Fibroblast of lung (primary cell): ENCODE measurements around the gene IRAG1. TPM values are rescaled to one million over a fixed set of nuclear protein-coding genes. Genes with fewer than 3 reads are reported as not detected.

ENCODE experiments used
- DNase-seq, 2 donors: peaks; one replicate each; pipeline versions ENCODE4 v3.0.0 to v3.0.0-alpha.2; 2010; ENCODE audit warnings: low read depth in 2 of 2
- H2AFZ ChIP-seq: 2 replicates; pipeline ENCODE4 v1.5.1; 2012; ENCODE audit warnings: low read length, control low read depth, inconsistent platforms
- H3K27ac ChIP-seq: 2 replicates; pipeline ENCODE4 v1.5.1; 2011; ENCODE audit warnings: low read length, control low read depth; ENCODE audit not compliant: insufficient read depth
- H3K27me3 ChIP-seq: 2 replicates; pipeline ENCODE4 v1.5.1; 2011; ENCODE audit warnings: mild to moderate bottlenecking, low read length; ENCODE audit not compliant: control insufficient read depth, insufficient read depth
- H3K36me3 ChIP-seq: 2 replicates; pipeline ENCODE4 v1.5.1; 2011; ENCODE audit warnings: low read length; ENCODE audit not compliant: control insufficient read depth, insufficient read depth
- H3K4me1 ChIP-seq: 2 replicates; pipeline ENCODE4 v1.5.1; 2011; ENCODE audit warnings: low read length; ENCODE audit not compliant: control insufficient read depth, insufficient read depth; ENCODE audit errors: extremely low read depth
- H3K4me2 ChIP-seq: 2 replicates; pipeline ENCODE4 v1.5.1; 2011; ENCODE audit warnings: low read length, control low read depth; ENCODE audit not compliant: insufficient read depth; ENCODE audit errors: extremely low read depth
- H3K4me3 ChIP-seq, 4 experiments: fragments of 200-600 bp in 1 of 4; sonication (generic) in 1 of 4; replicated peaks in 1 of 4; 2 replicates each; pipeline ENCODE4 v1.5.1; 2011 to 2016; ENCODE audit warnings: low read length in 4 of 4, low read depth in 3 of 4, mild to moderate bottlenecking in 3 of 4, control low read depth in 2 of 4, inconsistent platforms in 1 of 4, mixed read lengths in 1 of 4; ENCODE audit not compliant: insufficient read depth in 1 of 4; ENCODE audit errors: control extremely low read depth in 1 of 4
- H3K79me2 ChIP-seq: 2 replicates; pipeline ENCODE4 v1.5.1; 2012; ENCODE audit warnings: mild to moderate bottlenecking, low read length, inconsistent platforms; ENCODE audit not compliant: control insufficient read depth, insufficient read depth
- H3K9ac ChIP-seq: 2 replicates; pipeline ENCODE4 v1.5.1; 2011; ENCODE audit warnings: mild to moderate bottlenecking, low read length, control low read depth; ENCODE audit not compliant: insufficient read depth
- H3K9me3 ChIP-seq: 2 replicates; pipeline ENCODE4 v1.5.1; 2012; ENCODE audit warnings: low read depth, low read length; ENCODE audit not compliant: control insufficient read depth, insufficient read depth
- H4K20me1 ChIP-seq: 2 replicates; pipeline ENCODE4 v1.5.1; 2011; ENCODE audit warnings: low read length; ENCODE audit not compliant: control insufficient read depth, insufficient read depth; ENCODE audit errors: extremely low read depth
- EZH2 ChIP-seq: IDR thresholded peaks from 2 replicates; pipeline ENCODE4 v1.5.1; 2012; ENCODE audit warnings: low read length, control low read depth, mild to moderate bottlenecking; ENCODE audit errors: missing control alignments
- polyA plus RNA-seq, 2 donors: library from polyadenylated mRNA; depleted of rRNA in 1 of 2; stranded (reverse) in 1 of 2; unstranded in 1 of 2; fragments of >200 nt; gene quantifications; 2 replicates each; pipeline ENCODE4 v1.2.1, GENCODE V29; 2011 to 2012; ENCODE audit warnings: missing spikeins in 1 of 2
- total RNA-seq: library from RNA; depleted of rRNA; stranded (reverse); fragments of >200 nt; gene quantifications from 2 replicates; pipeline ENCODE4 v1.2.1, GENCODE V29; 2014
- TF ChIP-seq, protein P1 (sequence below), 2 donors: IDR thresholded peaks in 1 of 2; conservative IDR thresholded peaks in 1 of 2; 1 replicate in 1 of 2; 2 replicates in 1 of 2; pipeline ENCODE4 v1.5.1; 2011 to 2012; ENCODE audit warnings: low read length in 2 of 2, control low read depth in 1 of 2, inconsistent platforms in 1 of 2, low read depth in 1 of 2, mild to moderate bottlenecking in 1 of 2

IRAG1 gene
- total and polyA plus RNA-seq, 2 donors (not counting 1 experiment from before 2014, with no cell fraction given): 55.5 to 90.0 TPM

DNA sequence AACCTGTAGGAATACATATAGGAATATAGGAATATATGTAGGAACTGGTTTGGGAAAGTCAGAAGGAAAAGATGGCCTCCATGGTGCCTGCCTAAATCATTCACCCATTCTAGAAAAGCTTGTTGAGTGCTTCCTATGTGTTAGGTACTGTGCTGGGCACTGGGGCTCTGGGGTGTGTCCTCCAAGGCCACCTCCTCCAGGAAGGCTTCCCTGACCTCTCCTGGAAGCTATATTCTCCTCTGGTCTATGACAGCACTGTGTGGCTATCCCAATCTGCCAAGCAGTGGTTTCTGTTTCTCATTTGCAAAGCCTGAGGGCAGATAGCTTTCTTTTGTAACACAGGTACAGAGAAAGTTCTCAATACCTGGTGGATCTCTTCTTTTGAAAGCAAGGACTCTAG is 30.2 kb downstream of the IRAG1 start:
- DNase-seq: no peak
- no peak overlapping the region for H3K9ac ChIP-seq
- no peak overlapping the region for H3K4me3 ChIP-seq
- no peak overlapping the region for H2AFZ ChIP-seq
- H3K27ac ChIP-seq: no peak overlapping the region
- peaks cover 35% of the 10 kb centered on the region for H3K4me1 ChIP-seq
- no peaks in the 10 kb centered on the region for H3K27me3 ChIP-seq
- no peak overlapping the region for H3K4me2 ChIP-seq
- H3K79me2 ChIP-seq: peaks cover under 1% of the 10 kb centered on the region
- H3K36me3 ChIP-seq: no peaks in the 10 kb centered on the region
- TF ChIP-seq, protein P1, sequence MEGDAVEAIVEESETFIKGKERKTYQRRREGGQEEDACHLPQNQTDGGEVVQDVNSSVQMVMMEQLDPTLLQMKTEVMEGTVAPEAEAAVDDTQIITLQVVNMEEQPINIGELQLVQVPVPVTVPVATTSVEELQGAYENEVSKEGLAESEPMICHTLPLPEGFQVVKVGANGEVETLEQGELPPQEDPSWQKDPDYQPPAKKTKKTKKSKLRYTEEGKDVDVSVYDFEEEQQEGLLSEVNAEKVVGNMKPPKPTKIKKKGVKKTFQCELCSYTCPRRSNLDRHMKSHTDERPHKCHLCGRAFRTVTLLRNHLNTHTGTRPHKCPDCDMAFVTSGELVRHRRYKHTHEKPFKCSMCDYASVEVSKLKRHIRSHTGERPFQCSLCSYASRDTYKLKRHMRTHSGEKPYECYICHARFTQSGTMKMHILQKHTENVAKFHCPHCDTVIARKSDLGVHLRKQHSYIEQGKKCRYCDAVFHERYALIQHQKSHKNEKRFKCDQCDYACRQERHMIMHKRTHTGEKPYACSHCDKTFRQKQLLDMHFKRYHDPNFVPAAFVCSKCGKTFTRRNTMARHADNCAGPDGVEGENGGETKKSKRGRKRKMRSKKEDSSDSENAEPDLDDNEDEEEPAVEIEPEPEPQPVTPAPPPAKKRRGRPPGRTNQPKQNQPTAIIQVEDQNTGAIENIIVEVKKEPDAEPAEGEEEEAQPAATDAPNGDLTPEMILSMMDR (conservative IDR thresholded peaks at IDR 0.05 in 1 of 2, IDR thresholded peaks at IDR 0.05 in 1 of 2; ENCODE audit: low read depth in 1 of 2, low read length in 2 of 2): no peak
- TF ChIP-seq EZH2: no peak
- no peaks in the 10 kb centered on the region for H3K9me3 ChIP-seq
- no peaks in the 10 kb centered on the region for H4K20me1 ChIP-seq

DNA sequence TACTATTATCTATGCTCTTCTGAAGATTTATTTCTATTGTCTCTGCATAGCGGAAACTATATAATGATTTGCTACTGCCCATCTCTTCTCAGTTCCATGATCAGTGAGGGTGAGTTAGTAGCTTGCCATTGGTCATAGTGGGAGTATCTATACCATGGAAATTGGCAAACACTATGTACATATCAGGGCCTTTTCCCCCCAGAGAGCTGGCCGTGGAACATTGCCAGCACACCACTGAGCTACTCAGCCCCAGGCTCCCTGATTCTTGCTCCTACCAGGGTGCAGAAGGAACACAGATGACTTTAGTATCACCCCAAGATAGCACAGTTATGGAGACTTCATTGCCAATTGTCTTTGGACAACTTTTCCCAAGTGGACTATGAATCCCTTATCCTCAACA is 33.2 kb downstream of the IRAG1 start:
- no peaks in the 10 kb centered on the region for H3K27me3 ChIP-seq
- no peak overlapping the region for H3K9ac ChIP-seq

GRCh38 chr11:10659339-10660216 is 34.0 kb downstream of the IRAG1 start:
- H3K27ac ChIP-seq: peak overlapping the region; percentile 85
- peak overlapping the region; percentile 6 for H3K9ac ChIP-seq
- no peak overlapping the region for H3K4me3 ChIP-seq
- H3K36me3 ChIP-seq: peaks cover 3% of the 10 kb centered on the region
- no peaks in the 10 kb centered on the region for H4K20me1 ChIP-seq
- no peak for TF ChIP-seq EZH2
- TF ChIP-seq, protein P1 (conservative IDR thresholded peaks at IDR 0.05 in 1 of 2, IDR thresholded peaks at IDR 0.05 in 1 of 2; ENCODE audit: low read depth in 1 of 2, low read length in 2 of 2): no peak
- no peaks in the 10 kb centered on the region for H3K27me3 ChIP-seq
- H3K9me3 ChIP-seq: no peaks in the 10 kb centered on the region
- no peak overlapping the region for H2AFZ ChIP-seq
- no peak overlapping the region for H3K4me2 ChIP-seq
- no peaks in the 10 kb centered on the region for H3K79me2 ChIP-seq
- peak; percentile 84 to 94 for DNase-seq
- H3K4me1 ChIP-seq: peaks cover 46% of the 10 kb centered on the region

More for the DNA sequence above, 33.2 kb downstream of the IRAG1 start:
- H3K4me2 ChIP-seq: no peak overlapping the region
- peak overlapping the region; percentile 85 for H3K27ac ChIP-seq
- peaks cover 40% of the 10 kb centered on the region for H3K4me1 ChIP-seq
- H3K79me2 ChIP-seq: no peaks in the 10 kb centered on the region
- DNase-seq: no peak
- no peaks in the 10 kb centered on the region for H3K9me3 ChIP-seq
- TF ChIP-seq, protein P1 (conservative IDR thresholded peaks at IDR 0.05 in 1 of 2, IDR thresholded peaks at IDR 0.05 in 1 of 2; ENCODE audit: low read depth in 1 of 2, low read length in 2 of 2): no peak
- no peak for TF ChIP-seq EZH2
- H2AFZ ChIP-seq: no peak overlapping the region
- peaks cover 3% of the 10 kb centered on the region for H3K36me3 ChIP-seq
- no peaks in the 10 kb centered on the region for H4K20me1 ChIP-seq
- no peak overlapping the region for H3K4me3 ChIP-seq
